ENCODE data around the gene ZNF681. TPM values are rescaled to one million over a fixed set of nuclear protein-coding genes. Genes with fewer than 3 reads are reported as not detected.

Gene ZNF681
- total and polyA plus RNA-seq, 9 of the 15 experiments (the other 6 are each of a cell fraction or from before 2014, with no cell fraction given), result 2.8 to 8.6 (median 4.1) TPM

DNA sequence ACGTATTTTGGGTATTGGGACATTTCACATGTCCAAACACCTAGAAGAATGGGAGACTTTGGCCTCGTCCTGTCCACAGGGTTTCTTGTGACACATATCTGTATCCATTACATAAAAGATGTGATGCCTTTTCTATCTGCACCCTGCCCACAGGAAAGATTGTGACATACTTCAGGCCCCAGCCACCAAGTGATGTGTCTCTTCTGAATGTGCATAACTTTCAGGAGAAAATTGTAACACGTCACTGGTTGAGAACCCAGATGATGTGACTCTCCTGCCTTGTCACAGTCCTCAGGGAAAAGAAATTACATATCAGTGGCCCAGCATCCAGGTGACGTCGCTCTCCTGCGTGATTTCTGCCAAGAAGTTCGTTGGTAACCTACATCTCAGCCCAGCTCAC is 21.0 kb upstream of the ZNF681 start:
- BruUV-seq (replicated peaks), result no TSS peak
- no peaks in the 10 kb centered on the region for H4K20me1 ChIP-seq (replicated peaks; ENCODE audit: control insufficient read depth, insufficient read depth, low read length)
- peaks cover 23% of the 10 kb centered on the region for H3K79me2 ChIP-seq (ENCODE audit: control insufficient read depth, insufficient read depth, low read length)
- FAIRE-seq (no peak), ATAC-seq (no peak), DNase-seq (ENCODE audit: extremely low read depth in 1 of 4, low spot score in 3 of 4) (no peak)
- H3K9me1 ChIP-seq (ENCODE audit: control insufficient read depth, insufficient read depth, low read length), result no peaks in the 10 kb centered on the region
- H3K9me3 ChIP-seq (replicated peaks; ENCODE audit: control insufficient read depth, insufficient read depth, low read depth, low read length), result no peaks in the 10 kb centered on the region
- POLR2A ChIA-PET, result interaction anchor here (0.6 kb wide), 1 partner anchor 16 kb away, joined by 3 read pairs; a partner anchor contains a TSS
- no peak overlapping the region for H3K9ac ChIP-seq (ENCODE audit: insufficient read depth in 1 of 2, low read depth in 2 of 2, low read length in 2 of 2)
- H3K4me2 ChIP-seq (ENCODE audit: insufficient read depth, low read length), result no peak overlapping the region
- no peak overlapping the region for H3K4me3 ChIP-seq
- H2AFZ ChIP-seq (ENCODE audit: low read depth, low read length), result no peak overlapping the region
- TF ChIP-seq MBD2 (IDR thresholded peaks at IDR 0.05; ENCODE audit: borderline replicate concordance, low read depth), result no peak
- no peak for TF ChIP-seq POLR2H (tag; IDR thresholded peaks at IDR 0.05; ENCODE audit: low read depth)
- TF ChIP-seq ADNP (tag; IDR thresholded peaks at IDR 0.05), result no peak
- TF ChIP-seq ZNF77 (CRISPR knock-in tag; IDR thresholded peaks at IDR 0.05), result no peak
- TF ChIP-seq DIDO1 (tag; IDR thresholded peaks at IDR 0.05; ENCODE audit: low read depth), result no peak
- TF ChIP-seq, protein P1, sequence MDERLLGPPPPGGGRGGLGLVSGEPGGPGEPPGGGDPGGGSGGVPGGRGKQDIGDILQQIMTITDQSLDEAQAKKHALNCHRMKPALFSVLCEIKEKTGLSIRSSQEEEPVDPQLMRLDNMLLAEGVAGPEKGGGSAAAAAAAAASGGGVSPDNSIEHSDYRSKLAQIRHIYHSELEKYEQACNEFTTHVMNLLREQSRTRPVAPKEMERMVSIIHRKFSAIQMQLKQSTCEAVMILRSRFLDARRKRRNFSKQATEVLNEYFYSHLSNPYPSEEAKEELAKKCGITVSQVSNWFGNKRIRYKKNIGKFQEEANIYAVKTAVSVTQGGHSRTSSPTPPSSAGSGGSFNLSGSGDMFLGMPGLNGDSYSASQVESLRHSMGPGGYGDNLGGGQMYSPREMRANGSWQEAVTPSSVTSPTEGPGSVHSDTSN (CRISPR knock-in tag; IDR thresholded peaks at IDR 0.05; ENCODE audit: low read depth), result no peak
- TF ChIP-seq, protein P1 (tag; conservative IDR thresholded peaks at IDR 0.05; ENCODE audit: low read depth), result no peak
- no peak for TF ChIP-seq RBM14 (IDR thresholded peaks at IDR 0.05; ENCODE audit: borderline replicate concordance, insufficient read depth, low read depth, low read length)
- no peak for TF ChIP-seq ZNF57 (CRISPR knock-in tag; IDR thresholded peaks at IDR 0.05)
- TF ChIP-seq, protein P2, sequence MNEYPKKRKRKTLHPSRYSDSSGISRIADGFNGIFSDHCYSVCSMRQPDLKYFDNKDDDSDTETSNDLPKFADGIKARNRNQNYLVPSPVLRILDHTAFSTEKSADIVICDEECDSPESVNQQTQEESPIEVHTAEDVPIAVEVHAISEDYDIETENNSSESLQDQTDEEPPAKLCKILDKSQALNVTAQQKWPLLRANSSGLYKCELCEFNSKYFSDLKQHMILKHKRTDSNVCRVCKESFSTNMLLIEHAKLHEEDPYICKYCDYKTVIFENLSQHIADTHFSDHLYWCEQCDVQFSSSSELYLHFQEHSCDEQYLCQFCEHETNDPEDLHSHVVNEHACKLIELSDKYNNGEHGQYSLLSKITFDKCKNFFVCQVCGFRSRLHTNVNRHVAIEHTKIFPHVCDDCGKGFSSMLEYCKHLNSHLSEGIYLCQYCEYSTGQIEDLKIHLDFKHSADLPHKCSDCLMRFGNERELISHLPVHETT (CRISPR knock-in tag; conservative IDR thresholded peaks at IDR 0.05 in 1 of 2, IDR thresholded peaks at IDR 0.05 in 1 of 2), result no peak
- TF ChIP-seq, protein P3, sequence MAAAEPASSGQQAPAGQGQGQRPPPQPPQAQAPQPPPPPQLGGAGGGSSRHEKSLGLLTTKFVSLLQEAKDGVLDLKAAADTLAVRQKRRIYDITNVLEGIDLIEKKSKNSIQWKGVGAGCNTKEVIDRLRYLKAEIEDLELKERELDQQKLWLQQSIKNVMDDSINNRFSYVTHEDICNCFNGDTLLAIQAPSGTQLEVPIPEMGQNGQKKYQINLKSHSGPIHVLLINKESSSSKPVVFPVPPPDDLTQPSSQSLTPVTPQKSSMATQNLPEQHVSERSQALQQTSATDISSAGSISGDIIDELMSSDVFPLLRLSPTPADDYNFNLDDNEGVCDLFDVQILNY (CRISPR knock-in tag; IDR thresholded peaks at IDR 0.05), result no peak
- no peak for TF ChIP-seq ZNF717 (CRISPR knock-in tag; IDR thresholded peaks at IDR 0.05)
- TF ChIP-seq HOXB6 (CRISPR knock-in tag; IDR thresholded peaks at IDR 0.05; ENCODE audit: borderline replicate concordance), result no peak
- no peak for TF ChIP-seq ZNF121 (CRISPR knock-in tag; conservative IDR thresholded peaks at IDR 0.05)
- no peak for TF ChIP-seq ASH1L (IDR thresholded peaks at IDR 0.05; ENCODE audit: borderline replicate concordance, low read depth, partially characterized antibody)
- H3K4me1 ChIP-seq (replicated peaks in 1 of 2; ENCODE audit: control insufficient read depth in 2 of 2, insufficient read depth in 2 of 2, low read length in 2 of 2), result no peaks in the 10 kb centered on the region
- intact Hi-C loops (cut with micrococcal nuclease), result no loop called here
- WGBS (ENCODE audit: insufficient coverage, low coverage, missing lambda C conversion rate), result 95% methylated on average over 7 of the region's 7 CpGs
- CTCF ChIA-PET (ENCODE audit: low intra/inter-chr PET ratio), result no interaction called here
- in situ Hi-C loops (cut with MboI), result no loop called here
- no peaks in the 10 kb centered on the region for H3K27me3 ChIP-seq (ENCODE audit: control insufficient read depth in 2 of 2, insufficient read depth in 2 of 2, low read length in 2 of 2)
- peaks cover 87% of the 10 kb centered on the region for H3K36me3 ChIP-seq (ENCODE audit: control insufficient read depth, insufficient read depth, low read length)
- H3K27ac ChIP-seq (ENCODE audit: extremely low read depth, low read depth, low read length), result no peak overlapping the region
